ENCODE data around the gene KBTBD13. TPM values are rescaled to one million over a fixed set of nuclear protein-coding genes. Genes with fewer than 3 reads are reported as not detected.
A peak's percentile ranks its signal among the peaks of the same experiment; 100 is the strongest.

Gene KBTBD13
- total RNA-seq, 4 donors from 2014 or later, result not detected

- TF ChIP-seq CTCF (IDR thresholded peaks at IDR 0.05), result no peak
- TF ChIP-seq POLR2A (IDR thresholded peaks at IDR 0.05), result no peak
- no peak overlapping the region for H3K27ac ChIP-seq
- peaks cover 0 to 9% of the 10 kb centered on the region in 2 donors for H3K4me1 ChIP-seq
- intact Hi-C loops (cut with DNase I), result no loop called here
- 86 to 94% methylated on average over 9 to 15 of the region's 16 CpGs for WGBS, 2 donors
- H3K9me3 ChIP-seq, result no peaks in the 10 kb centered on the region
- no peak overlapping the region for H3K4me3 ChIP-seq (replicated peaks in 1 of 3)
- H3K36me3 ChIP-seq, result no peaks in the 10 kb centered on the region
- H3K27me3 ChIP-seq, result no peaks in the 10 kb centered on the region
- DNase-seq, result no peak
Observed at GRCh38 chr15:65058394-65059368, 17.9 kb upstream of the KBTBD13 start.

GRCh38 chr15:65059369-65059750 is 17.2 kb upstream of the KBTBD13 start:
- WGBS, 2 donors, result 71 to 86% methylated on average over 1 to 3 of the region's 3 CpGs
- DNase-seq, result no peak
- intact Hi-C loops (cut with DNase I), result no loop called here
- Histone ChIP-seq H3K27me3 (no peaks in the 10 kb centered on the region), H3K9me3 (no peaks in the 10 kb centered on the region), H3K4me1 (peaks cover 0 to 9% of the 10 kb centered on the region in 2 donors), H3K36me3 (no peaks in the 10 kb centered on the region), H3K27ac (no peak overlapping the region), H3K4me3 (replicated peaks in 1 of 3) (no peak overlapping the region)
- TF ChIP-seq POLR2A (IDR thresholded peaks at IDR 0.05) (no peak), CTCF (IDR thresholded peaks at IDR 0.05) (no peak)

GRCh38 chr15:65059931-65060596 is 16.5 kb upstream of the KBTBD13 start:
- no peak for TF ChIP-seq POLR2A (IDR thresholded peaks at IDR 0.05)
- TF ChIP-seq CTCF (IDR thresholded peaks at IDR 0.05), result no peak
- H3K4me3 ChIP-seq (replicated peaks in 1 of 3), result no peak overlapping the region
- intact Hi-C loops (cut with DNase I), result no loop called here
- peaks cover 0 to 4% of the 10 kb centered on the region in 2 donors for H3K4me1 ChIP-seq
- no peaks in the 10 kb centered on the region for H3K36me3 ChIP-seq
- no peaks in the 10 kb centered on the region for H3K9me3 ChIP-seq
- H3K27me3 ChIP-seq, result no peaks in the 10 kb centered on the region
- no peak overlapping the region for H3K27ac ChIP-seq
- no peak for DNase-seq
- 81 to 85% methylated on average over 4 of the region's 4 CpGs for WGBS, 2 donors

- no peak for TF ChIP-seq POLR2A (IDR thresholded peaks at IDR 0.05)
- no peak for TF ChIP-seq CTCF (IDR thresholded peaks at IDR 0.05)
- H3K27ac ChIP-seq, result peak overlapping the region in 1 of 3 donors; percentile 24
- H3K4me3 ChIP-seq (replicated peaks in 1 of 3), result no peak overlapping the region
- peaks cover 0 to 4% of the 10 kb centered on the region in 2 donors for H3K4me1 ChIP-seq
- 86 to 89% methylated on average over 4 to 6 of the region's 6 CpGs for WGBS, 2 donors
- no peaks in the 10 kb centered on the region for H3K27me3 ChIP-seq
- DNase-seq, result no peak
- no peaks in the 10 kb centered on the region for H3K36me3 ChIP-seq
- intact Hi-C loops (cut with DNase I), result no loop called here
- no peaks in the 10 kb centered on the region for H3K9me3 ChIP-seq
Observed at GRCh38 chr15:65060641-65061397, 15.7 kb upstream of the KBTBD13 start.
